SH-SY5Y (cell line): Measurements from ENCODE around the gene GALNT5.

Experiments
- GATA2 ChIP-seq: IDR thresholded peaks from 2 replicates; pipeline ENCODE4 v1.6.1; 2011; ENCODE audit warnings: mild to moderate bottlenecking, low read depth, low read length
- GATA3 ChIP-seq: IDR thresholded peaks from 2 replicates; pipeline ENCODE4 v1.6.1; 2011; ENCODE audit warnings: low read depth, mild to moderate bottlenecking, low read length, moderate library complexity

Gene GALNT5

GRCh38 chr2:157348291-157348921 lies 90.9 kb downstream of the GALNT5 start:
- no peak for TF ChIP-seq GATA3
- no peak for TF ChIP-seq GATA2

- TF ChIP-seq GATA2 (no peak), GATA3 (no peak)
Observed at GRCh38 chr2:157349949-157350515, 92.5 kb downstream of the GALNT5 start.

DNA sequence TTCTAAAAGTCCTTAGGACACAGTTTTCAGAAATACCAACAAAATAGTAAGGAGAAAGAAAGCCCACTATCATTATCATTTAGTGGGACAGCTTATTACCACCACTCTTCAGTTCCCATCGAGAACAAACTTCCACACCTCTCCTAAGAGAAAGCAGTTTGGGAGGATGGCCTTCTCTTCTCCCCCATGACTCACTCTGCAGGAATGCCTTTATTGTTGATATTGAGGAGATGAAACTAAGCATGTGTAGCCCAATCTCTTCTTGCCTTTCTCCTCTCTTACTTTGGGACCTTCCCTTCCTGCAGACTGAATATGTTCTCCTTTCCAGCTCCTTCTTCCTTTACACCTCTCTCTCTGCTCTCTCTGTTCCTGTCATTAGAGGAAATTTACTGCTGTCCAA lies 98.1 kb downstream of the GALNT5 start:
- TF ChIP-seq GATA3 (no peak), GATA2 (no peak)

- TF ChIP-seq GATA3, result no peak
- TF ChIP-seq GATA2, result no peak
Observed at GRCh38 chr2:157359628-157360027, 102.1 kb downstream of the GALNT5 start.

GRCh38 chr2:157361526-157361925 lies 104.0 kb downstream of the GALNT5 start:
- TF ChIP-seq GATA3, result no peak
- no peak for TF ChIP-seq GATA2

GRCh38 chr2:157362627-157363026 lies 105.1 kb downstream of the GALNT5 start:
- TF ChIP-seq GATA3, result no peak
- no peak for TF ChIP-seq GATA2

GRCh38 chr2:157363612-157364101 lies 106.2 kb downstream of the GALNT5 start:
- TF ChIP-seq GATA3 (no peak), GATA2 (no peak)
